SH-SY5Y (cell line): ENCODE results near the gene RADX.

Experiments used
- GATA2 ChIP-seq: IDR thresholded peaks from 2 replicates; pipeline ENCODE4 v1.6.1; 2011; ENCODE audit warnings: mild to moderate bottlenecking, low read depth, low read length
- GATA3 ChIP-seq: IDR thresholded peaks from 2 replicates; pipeline ENCODE4 v1.6.1; 2011; ENCODE audit warnings: low read depth, mild to moderate bottlenecking, low read length, moderate library complexity

- TF ChIP-seq GATA2 (no peak), GATA3 (no peak)
Observed at GRCh38 chrX:106606571-106606970, 5.2 kb upstream of the RADX start.
